ENCODE results near the gene KIF4A.

- no peak for TF ChIP-seq CTCF (IDR thresholded peaks at IDR 0.05)
- no peak for TF ChIP-seq POLR2A (IDR thresholded peaks at IDR 0.05)
Observed at GRCh38 chrX:70331161-70331560, 41.3 kb downstream of the KIF4A start.
